DMS153 (cell line): ENCODE results near the gene GHRL.
"Not testable (repeated sequence)": the region's sequence is repeated elsewhere in the genome, so short reads cannot be mapped to it uniquely, and the experiment has no call there.

Experiments used
- DNase-seq: peaks from one replicate; lab custom pipeline; 2025; lab: John Stamatoyannopoulos, UW

The GHRL gene

DNA sequence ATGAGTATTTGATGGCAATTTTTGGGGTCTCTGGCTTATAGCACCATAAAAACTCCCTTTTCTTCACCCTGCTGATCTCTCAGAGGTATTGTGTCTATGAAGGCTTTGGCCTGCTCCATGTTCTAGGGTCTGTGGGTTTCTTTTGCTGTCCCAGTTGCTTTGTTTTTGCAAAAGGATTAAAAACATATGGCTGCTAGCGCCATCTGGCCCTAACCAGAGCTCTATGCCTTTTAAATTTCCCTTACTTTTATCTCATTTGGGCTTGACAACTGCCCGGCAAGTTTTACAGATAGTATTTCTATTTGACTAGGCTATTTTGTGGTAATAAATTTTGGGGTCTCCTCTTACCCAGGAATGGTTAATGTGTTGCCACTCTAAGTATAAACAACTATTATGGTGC lies 6.4 kb upstream of the GHRL start:
- no peak for DNase-seq

DNA sequence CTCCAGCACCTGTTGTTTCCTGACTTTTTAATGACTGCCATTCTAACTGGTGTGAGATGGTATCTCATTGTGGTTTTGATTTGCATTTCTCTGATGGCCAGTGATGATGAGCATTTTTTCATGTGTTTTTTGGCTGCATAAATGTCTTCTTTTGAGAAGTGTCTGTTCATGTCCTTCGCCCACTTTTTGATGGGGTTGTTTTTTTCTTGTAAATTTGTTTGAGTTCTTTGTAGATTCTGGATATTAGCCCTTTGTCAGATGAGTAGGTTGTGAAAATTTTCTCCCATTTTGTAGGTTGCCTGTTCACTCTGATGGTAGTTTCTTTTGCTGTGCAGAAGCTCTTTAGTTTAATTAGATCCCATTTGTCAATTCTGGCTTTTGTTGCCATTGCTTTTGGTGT lies 5.3 kb upstream of the GHRL start:
- DNase-seq: not testable (repeated sequence)

DNA sequence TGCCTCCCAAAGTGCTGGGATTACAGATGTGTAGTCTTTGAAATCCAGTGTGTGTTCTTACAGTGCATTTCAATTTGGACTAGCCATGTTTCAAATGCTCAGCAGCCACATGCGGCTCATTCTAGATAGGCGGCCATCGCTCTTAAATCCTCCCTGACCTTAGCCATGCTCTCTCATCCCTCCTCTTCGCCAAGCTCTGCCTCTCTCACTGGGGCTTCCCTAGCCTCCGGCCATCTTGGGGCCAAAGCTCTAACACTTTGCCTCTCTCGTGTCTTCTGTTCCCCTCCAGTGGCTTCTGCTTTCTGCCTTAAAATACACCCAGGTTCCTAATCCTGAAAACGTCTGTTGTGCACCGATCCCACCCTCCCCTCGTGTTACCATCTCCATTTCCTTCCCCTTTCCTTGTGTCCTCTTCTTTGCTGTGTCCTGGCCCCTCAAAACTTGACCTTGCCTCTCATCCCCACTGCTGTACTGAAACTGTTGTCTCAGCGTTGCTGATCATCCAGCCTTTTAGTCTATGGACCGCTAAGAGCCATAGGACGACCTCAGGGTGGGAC lies 1.4 kb upstream of the GHRL start:
- DNase-seq: no peak

DNA sequence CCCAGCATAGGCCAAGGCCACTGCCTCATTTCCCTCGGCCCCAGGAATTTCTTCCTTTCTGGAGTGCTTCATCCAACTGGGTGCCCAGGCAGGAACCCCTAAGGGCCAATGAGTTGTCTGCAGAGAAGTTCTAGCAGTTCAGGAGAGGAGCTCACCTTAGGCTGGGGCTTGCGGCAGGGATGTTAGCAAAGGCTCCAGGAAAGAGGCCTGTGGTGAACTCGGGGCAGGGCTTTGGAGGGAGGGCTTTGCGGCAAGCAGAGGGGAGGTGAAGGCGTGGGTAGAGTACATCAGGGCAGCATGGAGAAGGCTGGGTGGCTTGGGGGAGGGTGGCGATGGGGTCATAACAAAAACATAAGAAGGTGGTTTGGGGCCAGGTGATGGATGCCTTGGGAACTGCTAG lies 1.1 kb downstream of the GHRL start:
- no peak for DNase-seq

DNA sequence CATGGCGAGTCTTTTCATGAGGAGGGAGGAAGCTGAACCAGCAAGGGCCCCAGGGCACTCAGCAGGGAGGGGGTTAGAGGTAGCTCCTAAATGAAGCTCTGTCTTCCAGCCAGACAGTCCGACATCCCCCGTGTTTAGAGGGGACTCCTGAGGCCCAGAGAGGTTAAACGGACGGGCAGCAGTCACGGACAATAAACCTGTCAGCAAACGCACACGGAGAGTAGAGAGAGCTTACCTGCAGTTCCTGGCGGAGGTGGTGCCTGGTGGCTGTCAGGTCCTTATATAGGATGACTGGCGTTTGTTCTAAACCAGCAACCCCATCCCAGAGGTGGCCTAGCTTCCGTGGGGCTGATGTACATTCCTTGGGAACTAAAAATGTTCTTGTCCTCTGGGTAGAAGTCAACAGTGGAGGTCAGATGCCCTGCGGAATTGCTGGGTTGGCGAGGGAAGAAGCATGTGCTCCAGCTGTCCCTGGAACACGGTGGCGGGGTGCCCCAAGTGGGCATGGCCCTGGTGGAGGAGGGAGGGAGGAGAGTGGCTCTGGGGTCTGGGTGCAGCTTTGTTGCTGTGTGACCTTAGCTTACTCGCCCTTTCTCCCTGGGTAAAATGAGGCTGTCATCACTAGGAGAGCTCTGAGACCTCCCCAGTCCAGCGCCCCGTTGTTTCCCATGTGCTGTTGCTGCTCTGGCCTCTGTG lies 2.1 kb downstream of the GHRL start:
- DNase-seq: no peak

DNA sequence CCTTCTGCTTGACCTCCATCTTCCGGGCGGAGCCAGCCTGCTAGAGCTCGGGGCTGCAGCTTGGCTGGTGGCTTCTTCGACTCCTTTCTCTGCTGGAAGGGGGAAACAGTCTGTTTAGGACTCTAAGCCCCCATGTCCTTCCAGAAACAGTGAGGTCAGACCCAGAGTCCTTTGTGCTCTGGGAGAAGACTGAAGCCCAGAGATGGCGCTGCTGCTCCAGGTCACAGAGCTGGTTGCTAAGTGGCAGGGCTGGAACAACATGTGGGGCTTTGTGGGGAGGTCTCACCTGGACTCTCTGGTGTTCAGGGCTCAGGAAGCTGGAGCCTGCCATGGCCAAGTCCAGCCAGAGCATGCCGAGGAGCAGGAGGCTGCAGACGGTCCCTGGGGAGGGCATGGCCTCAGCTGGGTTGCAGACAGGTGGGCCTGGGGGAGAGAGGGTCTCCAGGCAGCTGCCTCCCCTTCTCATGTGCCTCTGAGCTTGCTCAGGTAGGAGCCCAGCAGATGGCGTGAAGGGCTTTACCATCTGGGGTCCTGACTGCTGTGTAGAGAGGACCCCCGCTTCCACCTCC lies 2.9 kb downstream of the GHRL start:
- DNase-seq: no peak

DNA sequence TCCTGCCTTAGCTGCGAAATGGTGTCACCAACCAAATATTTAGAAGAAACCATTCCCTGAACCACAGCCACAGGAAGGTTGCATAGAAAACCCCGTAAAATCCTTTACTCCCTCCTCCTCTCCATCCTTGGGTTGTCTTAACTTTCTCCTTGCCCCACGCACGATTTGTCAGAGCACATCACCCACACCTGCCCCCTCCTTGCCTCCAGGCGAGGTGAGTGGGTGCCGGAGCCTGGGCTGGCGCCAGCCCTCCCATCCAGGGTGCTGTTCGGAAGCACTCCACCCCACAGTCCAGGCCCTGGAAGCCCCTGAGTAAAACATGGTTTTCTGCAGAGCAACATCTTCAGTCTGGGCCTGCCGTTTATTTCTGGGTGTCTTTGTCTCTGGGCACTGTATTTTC lies 3.7 kb downstream of the GHRL start:
- no peak for DNase-seq

DNA sequence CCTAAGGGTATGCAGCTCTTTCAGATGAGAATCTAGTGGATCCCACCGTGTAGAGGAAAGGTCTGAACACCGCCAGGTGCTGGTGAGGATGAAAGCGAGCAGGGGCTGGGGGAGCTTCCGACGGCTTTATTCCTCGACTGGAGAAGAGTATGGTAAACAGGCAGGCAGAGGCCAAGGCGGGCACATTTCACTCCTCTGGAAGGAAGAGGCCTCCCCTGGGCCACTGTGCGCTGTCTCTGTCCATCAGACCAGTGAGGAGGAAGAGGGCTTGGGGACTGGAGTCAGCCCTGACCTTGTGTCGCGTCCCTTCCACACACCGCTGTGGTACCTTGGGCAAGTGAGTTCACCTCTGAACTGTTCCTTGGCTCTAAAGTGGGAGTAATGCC lies 4.2 kb downstream of the GHRL start:
- DNase-seq: no peak

DNA sequence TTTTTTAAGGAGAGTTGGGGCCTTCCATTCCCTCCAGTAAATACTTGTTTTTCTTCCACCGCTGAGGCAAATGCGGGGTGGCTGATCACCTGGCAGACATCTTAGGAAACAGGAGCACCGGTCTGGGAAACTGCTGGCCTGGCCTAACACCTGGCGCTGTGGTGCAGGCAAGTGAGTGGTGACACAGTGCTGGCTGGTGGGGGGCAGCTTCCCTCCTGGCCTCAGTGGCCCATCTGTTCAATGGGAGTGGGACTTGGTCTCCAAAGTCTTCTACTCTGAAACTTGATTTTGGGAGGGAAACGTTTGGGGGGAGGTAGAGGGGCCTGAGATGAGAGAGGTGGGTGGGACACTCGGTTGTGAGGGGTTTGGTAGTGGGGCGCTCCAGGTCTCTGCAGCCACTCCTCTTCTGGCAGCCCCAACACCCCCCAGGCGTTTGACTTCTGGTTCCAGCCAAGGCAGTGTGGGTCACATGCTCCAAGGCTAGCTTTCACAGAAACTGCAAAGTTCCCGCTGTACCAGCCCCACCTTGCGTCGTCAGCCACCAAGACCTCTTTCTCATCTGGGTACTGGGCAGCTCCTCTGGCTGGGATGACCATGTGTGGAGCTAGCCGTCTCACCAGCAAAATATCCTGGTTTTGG lies 4.7 kb downstream of the GHRL start:
- DNase-seq: no peak

DNA sequence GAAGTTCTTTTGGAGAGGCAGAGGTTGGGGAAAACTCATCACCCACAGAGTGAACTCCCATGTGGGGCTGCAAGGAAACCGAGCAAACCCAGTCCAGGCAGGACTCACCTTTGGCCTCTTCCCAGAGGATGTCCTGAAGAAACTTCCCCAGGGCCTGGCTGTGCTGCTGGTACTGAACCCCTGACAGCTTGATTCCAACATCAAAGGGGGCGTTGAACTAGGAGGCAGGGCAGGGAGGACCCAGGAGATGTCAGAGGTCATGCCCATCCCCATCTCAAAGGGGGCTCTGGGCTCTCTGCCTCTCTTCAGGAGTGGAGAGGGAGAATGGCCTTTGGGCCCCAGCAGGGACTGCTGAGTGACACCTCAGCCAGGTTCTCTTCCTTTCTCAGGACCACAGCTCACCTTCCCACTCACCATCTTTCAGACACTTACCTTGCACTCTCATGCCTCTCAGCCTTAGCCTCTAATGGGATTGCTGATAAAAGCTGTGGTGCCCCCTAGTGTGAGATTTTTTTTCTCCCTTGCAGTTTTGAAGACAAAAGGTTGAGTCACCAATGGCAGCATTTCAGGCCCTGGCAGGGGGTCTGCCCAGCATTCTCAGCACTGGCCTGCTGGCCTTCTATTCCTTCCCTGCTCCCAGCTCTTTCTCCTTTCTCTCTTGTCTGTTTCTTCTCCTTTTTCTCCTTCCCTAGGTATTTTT lies 6.0 kb downstream of the GHRL start:
- DNase-seq: no peak

DNA sequence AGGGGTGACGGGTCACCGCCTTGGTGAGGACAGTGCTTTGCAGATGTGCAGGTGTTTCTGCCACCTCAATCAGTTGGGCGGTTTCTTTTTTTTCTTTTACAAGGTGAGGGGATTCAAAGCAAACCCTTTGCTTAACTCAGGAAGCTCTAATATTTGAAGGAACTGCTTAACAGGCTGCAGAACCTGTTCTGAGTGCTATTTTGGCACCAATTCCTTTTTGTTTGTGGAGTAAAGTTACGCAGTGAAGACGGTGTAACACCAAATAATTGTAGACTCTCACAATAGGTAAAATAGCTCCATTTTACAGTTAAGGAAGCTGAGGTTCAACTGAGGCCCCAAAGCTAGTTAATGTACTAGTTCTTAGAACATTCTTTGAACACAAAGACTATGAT lies 6.6 kb downstream of the GHRL start:
- no peak for DNase-seq

DNA sequence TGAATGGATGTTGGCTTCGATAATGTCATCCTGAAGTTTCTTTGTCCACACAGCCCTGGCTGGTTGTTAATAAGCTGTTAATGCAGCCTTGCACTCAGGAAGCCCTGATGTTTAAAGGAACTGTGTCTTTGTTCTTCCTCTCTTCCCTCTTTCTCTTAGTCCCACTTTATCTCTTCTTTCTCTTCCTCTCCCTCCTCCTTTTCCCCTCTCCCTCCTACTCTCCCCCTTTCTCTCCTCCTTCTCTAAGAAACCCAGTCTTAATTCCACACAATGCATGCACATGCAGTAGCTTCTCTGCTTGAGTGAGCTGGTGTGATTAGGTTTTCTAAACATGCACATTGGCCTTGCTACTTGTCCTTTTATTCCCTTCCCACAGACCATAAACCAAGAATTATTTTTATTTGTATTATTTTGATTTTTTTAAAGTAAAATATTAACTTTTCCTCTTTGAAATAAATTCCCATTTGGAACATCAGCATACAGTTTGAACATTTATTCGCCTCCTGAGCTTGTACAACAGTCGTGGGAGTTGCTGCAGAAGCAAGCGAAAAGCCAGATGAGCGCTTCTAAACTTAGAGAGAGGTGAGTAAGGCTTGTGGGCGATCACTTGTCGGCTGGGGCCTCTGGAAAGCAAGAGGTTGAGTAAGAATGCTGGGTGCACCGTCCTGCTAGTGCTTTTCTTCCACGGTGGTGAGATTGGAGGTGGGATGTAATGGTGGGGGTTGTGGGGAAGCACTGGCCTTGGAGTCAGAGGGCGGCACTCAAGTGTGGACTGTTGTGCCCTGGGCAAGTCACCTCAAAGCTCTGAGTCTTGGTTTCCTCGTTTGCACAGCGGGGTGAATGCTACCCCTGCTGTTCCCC lies 7.2 kb downstream of the GHRL start:
- DNase-seq: no peak

DNA sequence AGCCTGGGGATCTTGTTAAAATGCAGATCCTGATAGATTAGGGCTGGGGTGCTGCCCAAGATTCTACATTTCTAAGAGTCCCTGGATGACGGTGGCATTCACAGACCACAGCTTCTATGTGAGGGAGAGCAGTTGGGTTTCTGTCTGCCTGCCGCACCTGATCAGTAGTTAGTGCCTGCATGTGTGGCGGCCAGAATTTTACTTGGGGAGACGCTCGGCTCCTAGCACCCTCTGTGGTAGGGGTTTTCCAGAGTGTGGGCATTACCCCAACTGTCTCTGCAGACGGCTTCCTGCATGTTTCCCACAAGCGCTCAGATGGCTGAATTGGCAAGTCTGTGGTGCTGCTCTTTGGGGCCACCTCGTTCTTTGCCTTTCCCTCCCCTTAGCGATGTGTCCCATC lies 8.3 kb downstream of the GHRL start:
- no peak for DNase-seq

DNA sequence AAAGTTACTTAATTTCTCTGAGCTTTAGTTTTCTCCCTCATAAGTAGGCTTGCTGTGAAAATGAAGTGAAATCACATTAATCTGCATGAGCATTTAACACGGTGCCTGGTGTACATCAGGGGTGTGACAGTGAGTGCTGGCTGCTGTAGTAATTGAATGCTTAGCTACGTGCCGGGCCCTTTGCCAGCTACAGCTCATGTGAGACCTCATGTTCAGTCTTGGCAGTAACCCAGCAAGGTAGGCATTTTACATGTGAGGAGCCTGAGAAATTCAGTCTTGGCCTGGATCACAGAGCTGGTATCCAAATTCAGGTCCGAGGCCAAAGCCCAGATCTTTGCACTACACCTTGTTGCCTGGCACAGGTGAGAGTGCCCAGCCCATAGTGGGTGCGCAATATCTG lies 9.1 kb downstream of the GHRL start:
- DNase-seq: no peak

DNA sequence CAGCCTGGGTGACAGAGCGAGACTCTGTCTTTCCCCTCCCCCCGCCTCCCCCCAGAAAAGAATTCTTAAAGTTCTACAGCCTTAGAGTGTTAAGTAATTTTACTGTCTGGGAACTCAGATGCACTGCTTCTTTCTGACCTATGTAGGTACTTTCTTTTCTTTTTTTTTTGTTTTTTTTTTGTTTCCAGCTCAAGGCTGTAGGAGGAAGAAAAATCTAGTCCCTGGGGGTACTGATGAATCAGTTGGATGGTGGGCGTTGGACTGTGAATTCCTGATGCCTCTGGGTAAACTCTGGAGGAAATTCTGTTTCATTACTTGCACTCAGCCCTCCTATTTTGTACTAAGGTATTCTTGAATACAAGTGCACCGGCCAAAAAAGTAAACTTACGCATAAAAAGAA lies 10.8 kb downstream of the GHRL start:
- DNase-seq: no peak

DNA sequence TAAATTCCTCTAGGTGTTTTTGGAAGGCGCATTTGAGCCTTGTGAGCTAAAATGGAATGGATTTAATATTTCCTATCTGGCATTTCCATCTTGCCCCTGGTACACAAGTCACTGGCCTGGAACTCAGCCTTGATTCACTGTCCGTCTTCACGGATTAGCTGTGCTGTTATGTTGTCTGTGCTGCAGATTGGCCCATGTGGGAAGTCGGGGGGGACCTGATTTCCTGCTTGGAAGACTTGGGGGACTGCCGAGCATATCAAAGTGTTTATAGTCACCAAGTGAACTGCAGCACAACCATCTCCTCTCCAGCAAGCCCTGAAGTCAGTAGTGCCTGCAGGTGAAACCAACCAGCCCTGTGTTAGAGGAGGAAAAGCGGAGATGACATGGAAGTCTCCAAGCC lies 12.2 kb downstream of the GHRL start:
- no peak for DNase-seq

DNA sequence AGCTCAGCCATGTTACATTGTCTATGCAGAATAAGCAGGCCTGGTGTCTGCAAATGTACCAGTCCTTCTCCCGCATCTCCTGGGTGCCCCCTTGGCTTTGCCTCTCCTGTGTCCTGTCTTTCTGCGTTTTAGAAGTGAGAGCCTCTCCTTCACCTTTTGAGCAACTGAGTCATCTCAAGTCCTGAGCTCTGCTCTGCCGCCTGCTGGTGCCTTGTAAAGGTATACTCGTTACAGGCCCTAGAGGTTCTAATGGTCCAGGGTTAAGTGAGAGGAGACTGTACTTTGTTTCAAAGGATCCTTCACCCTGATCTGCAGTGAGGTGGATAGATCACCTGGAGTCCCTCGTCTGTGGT lies 12.6 kb downstream of the GHRL start:
- DNase-seq: no peak

DNA sequence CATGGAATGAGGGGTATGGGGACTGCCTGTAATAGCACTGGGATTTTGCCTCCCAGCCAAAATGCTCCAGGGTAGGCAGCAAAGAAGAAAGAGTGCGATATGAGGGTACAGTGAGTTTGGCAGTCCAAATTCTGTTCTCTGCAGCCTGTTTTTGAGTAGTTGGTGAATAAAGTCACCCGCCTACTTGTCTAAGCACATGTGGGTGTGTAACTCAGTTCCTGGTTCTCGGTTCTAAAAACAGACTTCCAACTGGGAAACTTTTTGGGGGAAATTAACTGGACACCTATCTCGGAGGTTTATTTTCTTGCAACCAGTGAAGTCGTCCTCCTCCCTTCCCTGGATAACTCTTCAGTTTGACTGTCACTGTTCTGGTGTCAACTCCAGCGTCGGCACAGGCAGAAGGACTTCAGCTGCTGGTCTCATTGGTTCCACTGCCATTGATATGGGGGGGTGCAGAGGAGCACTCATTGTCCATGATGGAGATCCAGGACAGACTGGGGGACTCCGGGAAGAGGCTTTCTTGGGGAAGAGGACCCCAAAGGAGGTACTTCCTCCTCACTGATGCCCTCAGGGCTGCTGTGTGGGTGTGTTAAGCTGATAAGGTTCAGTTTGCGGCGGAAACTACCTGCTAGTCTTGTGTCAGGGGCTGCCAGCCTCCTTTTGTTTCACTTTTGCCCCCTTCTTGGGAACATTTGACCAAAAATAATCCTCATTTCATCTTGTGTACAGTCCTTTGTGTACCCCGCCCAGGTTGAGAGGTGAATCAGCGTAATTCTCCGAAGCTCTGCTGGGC lies 13.2 kb downstream of the GHRL start:
- DNase-seq: no peak

DNA sequence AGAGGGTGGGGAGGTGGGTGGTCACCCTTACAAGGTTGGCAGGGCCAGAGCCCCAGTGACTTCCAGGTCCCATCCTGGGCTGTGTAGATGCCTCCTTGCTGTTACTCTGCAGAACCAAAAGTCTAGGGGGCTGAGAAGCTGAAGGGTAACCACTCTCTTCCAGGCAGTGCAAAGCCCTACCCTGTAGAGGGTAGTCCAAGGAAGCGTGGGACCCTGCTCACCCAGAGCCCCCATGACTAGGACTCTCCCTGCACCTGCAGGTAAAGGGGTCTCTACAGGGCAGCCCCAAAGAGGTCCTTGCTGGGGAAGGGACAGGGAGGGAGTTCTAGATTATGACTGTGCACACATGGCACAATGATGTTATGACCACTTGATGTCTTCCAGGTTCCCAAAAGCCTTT lies 14.2 kb downstream of the GHRL start:
- no peak for DNase-seq

DNA sequence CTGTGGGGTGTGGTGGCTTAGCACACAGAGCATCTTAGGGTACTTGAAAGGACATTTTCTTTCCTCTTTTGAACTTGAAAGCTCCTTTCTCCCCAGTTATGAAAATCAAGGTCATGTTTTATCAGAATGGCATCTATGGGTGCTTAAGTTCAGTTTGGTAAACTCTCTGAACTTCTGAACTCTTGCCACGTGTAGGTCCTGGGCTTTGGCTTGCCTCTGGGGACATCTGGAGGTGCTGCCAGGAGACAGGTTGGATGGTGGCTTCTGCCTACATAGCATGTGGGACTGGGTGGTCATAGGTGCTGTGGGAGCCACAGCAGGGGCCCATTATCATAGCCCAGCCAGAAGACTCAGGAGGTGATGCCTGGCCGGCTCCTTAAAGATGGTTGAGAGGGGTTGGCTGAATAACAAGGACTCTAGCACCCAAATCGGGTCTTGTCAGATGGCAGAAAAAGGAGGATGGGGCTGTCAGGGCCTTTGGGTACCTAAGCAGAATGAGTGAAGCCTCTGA lies 15.6 kb downstream of the GHRL start:
- no peak for DNase-seq

DNA sequence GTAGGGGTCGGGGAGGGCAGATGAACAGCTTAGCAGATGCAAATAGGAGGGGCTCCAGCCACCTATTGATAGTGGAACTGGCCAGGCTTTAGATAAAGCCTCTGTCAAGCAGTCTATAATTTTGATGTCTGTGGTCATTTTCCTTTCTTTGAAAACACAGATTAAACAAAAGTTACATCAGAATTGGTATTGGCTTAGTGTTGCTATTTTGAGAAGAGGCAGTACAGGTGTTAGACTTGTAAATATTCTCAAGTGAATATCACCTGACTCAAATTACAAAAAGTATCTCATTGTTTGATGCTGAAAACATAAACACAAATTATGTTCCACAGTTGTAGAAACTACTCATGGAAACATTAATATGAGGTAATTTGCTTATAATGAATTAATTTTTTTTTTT lies 18.1 kb downstream of the GHRL start:
- no peak for DNase-seq
